Measurements from ENCODE around the gene CENPN. TPM values are rescaled to one million over a fixed set of nuclear protein-coding genes. Genes with fewer than 3 reads are reported as not detected.

Gene CENPN
- total and polyA plus RNA-seq, 10 of the 15 experiments (the other 5 are each of a cell fraction or from before 2014, with no cell fraction given): 39.8 to 143 (median 66.8) TPM

- Histone ChIP-seq H3K4me2 (ENCODE audit: control insufficient read depth, insufficient read depth) (peak overlapping the region; percentile 48), H3K79me2 (ENCODE audit: control insufficient read depth, insufficient read depth, low read length) (peaks cover 89% of the 10 kb centered on the region), H3K36me3 (ENCODE audit: control insufficient read depth in 2 of 2, insufficient read depth in 2 of 2, low read length in 1 of 2) (0 out of 4 replicates have a peak, but pooled peaks cover 0 to 2% of the 10 kb centered on the region in 2 experiments), H2AFZ (ENCODE audit: control insufficient read depth, low read depth, low read length) (no peak overlapping the region; the same call in 1 of the 2 replicates), H3K9ac (ENCODE audit: control insufficient read depth, insufficient read depth, low read length) (peak overlapping the region; percentile 31), H3K27me3 (replicated peaks in 1 of 2; ENCODE audit: control insufficient read depth in 2 of 2, insufficient read depth in 2 of 2, low read length in 1 of 2) (no peaks in the 10 kb centered on the region), H3K9me3 (replicated peaks; ENCODE audit: control insufficient read depth, insufficient read depth, low read length) (no peaks in the 10 kb centered on the region; the same call in 2 of the 3 replicates), H4K20me1 (ENCODE audit: control insufficient read depth, insufficient read depth) (no peaks in the 10 kb centered on the region), H3K4me3 (peak overlapping the region; percentile 59), H3K4me1 (ENCODE audit: control insufficient read depth, insufficient read depth, low read length) (peaks cover 9% of the 10 kb centered on the region), H3K27ac (ENCODE audit: control insufficient read depth, insufficient read depth) (peak overlapping the region; percentile 40)
- in situ Hi-C loops (cut with MboI): no loop called here
- no peak for FAIRE-seq
- intact Hi-C loops (cut with micrococcal nuclease; ENCODE audit: unreplicated experiment): loop anchor here (10.0 kb wide), 3 partner anchors 311 to 1651 kb away; partner anchors contain the start of gene GAN
- TF ChIP-seq ZNF217 (IDR thresholded peaks at IDR 0.05): peak; percentile 81; the same call in 1 of the 2 replicates
- TF ChIP-seq SMARCA5 (IDR thresholded peaks at IDR 0.05): 0 out of 2 replicates have a peak, but pooled peaks have one; percentile 24
- TF ChIP-seq IKZF1 (conservative IDR thresholded peaks at IDR 0.05): 0 out of 2 replicates have a peak, but pooled peaks have one; percentile 29
- TF ChIP-seq NFIC (IDR thresholded peaks at IDR 0.05; ENCODE audit: low read depth, low read length): 0 out of 2 replicates have a peak, but pooled peaks have one; percentile 20
- TF ChIP-seq NBN (IDR thresholded peaks at IDR 0.05): peak; percentile 38; the same call in 1 of the 2 replicates
- TF ChIP-seq SP1 (IDR thresholded peaks at IDR 0.05; ENCODE audit: low read depth, low read length): no peak
- no peak for TF ChIP-seq ZBED1 (IDR thresholded peaks at IDR 0.05; ENCODE audit: borderline replicate concordance)
- POLR2A ChIA-PET: interaction anchor here (1.0 to 4.2 kb wide), 4 partner anchors 17 to 477 kb away, joined by 3 to 25 read pairs (median 4); partner anchors contain the start of genes ATMIN and C16orf46
- no peak for ATAC-seq
- DNase-seq (ENCODE audit: low read depth, low spot score): no peak
- CTCF ChIA-PET: interaction anchor here (0.6 to 5.1 kb wide), 16 partner anchors 8 to 735 kb away, joined by 3 to 67 read pairs (median 5); partner anchors contain the start of genes ATMIN and C16orf46
- SMC1A ChIA-PET (ENCODE audit: uncharacterized antibody, unreplicated experiment): interaction anchor here (0.5 to 2.0 kb wide), 16 partner anchors 8 to 732 kb away, joined by 3 to 16 read pairs (median 4); partner anchors contain the start of gene GAN
- no TSS peak for BruUV-seq (replicated peaks)
- 13% methylated on average over 11 of the region's 11 CpGs for WGBS (ENCODE audit: insufficient coverage, insufficient replicate concordance, low lambda C conversion rate, missing lambda C conversion rate)
- RAD21 ChIA-PET (ENCODE audit: unreplicated experiment): interaction anchor here (0.7 to 1.9 kb wide), 9 partner anchors 7 to 735 kb away, joined by 3 to 9 read pairs (median 4); partner anchors contain the start of genes ATMIN and C16orf46
Observed at GRCh38 chr16:81003610-81004460, 3.2 kb upstream of the CENPN start.

All from GM12878 (cell line).